Muscle of leg (tissue), 16 donors: ENCODE data around the gene MGRN1. TPM values are rescaled to one million over a fixed set of nuclear protein-coding genes. Genes with fewer than 3 reads are reported as not detected.

Source experiments
- DNase-seq: peaks from one replicate; pipeline ENCODE4 v3.0.0; 2013
- H3K27ac ChIP-seq: one replicate; pipeline ENCODE4 v1.5.1; 2013; ENCODE audit warnings: mild to moderate bottlenecking, low read length, control low read depth
- H3K27me3 ChIP-seq: one replicate; pipeline ENCODE4 v1.6.1; 2013; ENCODE audit warnings: low read length; ENCODE audit not compliant: control insufficient read depth, insufficient read depth
- H3K36me3 ChIP-seq: one replicate; pipeline ENCODE4 v1.6.1; 2013; ENCODE audit warnings: low read length; ENCODE audit not compliant: control insufficient read depth, insufficient read depth
- H3K4me1 ChIP-seq: one replicate; pipeline ENCODE4 v1.6.1; 2013; ENCODE audit warnings: low read length; ENCODE audit not compliant: control insufficient read depth, insufficient read depth
- H3K4me3 ChIP-seq: one replicate; pipeline ENCODE4 v1.5.1; 2013; ENCODE audit warnings: low read length, control low read depth
- H3K9me3 ChIP-seq: replicated peaks from 2 replicates; pipeline ENCODE4 v1.6.1; 2013; ENCODE audit warnings: low read depth, low read length; ENCODE audit not compliant: control insufficient read depth
- WGBS: methylation state at CpG from one replicate; pipeline ENCODE4 v1.1.5; 2013; ENCODE audit warnings: missing lambda C conversion rate; ENCODE audit not compliant: insufficient coverage; 5-methylcytosine and 5-hydroxymethylcytosine counted together
- long read RNA-seq, 11 donors: transcript quantifications; one replicate each; lab custom pipeline, GENCODE V29; 2026
- polyA plus RNA-seq, 8 donors: library from polyadenylated mRNA; unstranded; fragments of 120-200 nt; gene quantifications; one replicate each; pipeline versions ENCODE4 v1.2.1 to v1.2.3, GENCODE V29; 2013; ENCODE audit warnings: inconsistent platforms in 1 of 8, low replicate concordance in 1 of 8; ENCODE audit not compliant: insufficient read length in 8 of 8, insufficient read depth in 1 of 8
- total RNA-seq: library from RNA; stranded (reverse); fragments of 120-200 nt; gene quantifications from one replicate; pipeline ENCODE4 v1.2.4, GENCODE V29; 2013

The MGRN1 gene
- total RNA-seq: 15.9 TPM
- polyA plus RNA-seq: 10 to 100 TPM; 32.9 to 50.7 (median 37.9) TPM
- long read RNA-seq, donor 1, partial matches to known transcripts: 0 of 5 reads
- long read RNA-seq, donor 1, other reads (novel, unspliced or antisense): 0 of 5 reads
- long read RNA-seq, donor 2: 0 reads
- long read RNA-seq, donor 3, transcript MGRN1-201 (17 exons, 3,968 nt): major isoform, 5 of 76 reads
- long read RNA-seq, donor 3, partial matches to known transcripts: 65 of 76 reads
- long read RNA-seq, donor 3, other reads (novel, unspliced or antisense): 0 of 76 reads
- long read RNA-seq, donor 4, transcript MGRN1-201 (17 exons, 3,968 nt): major isoform, 5 of 7 reads
- long read RNA-seq, donor 4, partial matches to known transcripts: 0 of 7 reads
- long read RNA-seq, donor 4, other reads (novel, unspliced or antisense): 0 of 7 reads
- long read RNA-seq, donor 5, partial matches to known transcripts: 0 of 8 reads
- long read RNA-seq, donor 5, other reads (novel, unspliced or antisense): 0 of 8 reads
- long read RNA-seq, donor 6, partial matches to known transcripts: 0 of 6 reads
- long read RNA-seq, donor 6, other reads (novel, unspliced or antisense): 0 of 6 reads
- long read RNA-seq, donor 7, partial matches to known transcripts: 0 of 1 reads
- long read RNA-seq, donor 7, other reads (novel, unspliced or antisense): 0 of 1 reads
- long read RNA-seq, donor 8, partial matches to known transcripts: 22 of 22 reads
- long read RNA-seq, donor 8, other reads (novel, unspliced or antisense): 0 of 22 reads
- long read RNA-seq, donor 9, partial matches to known transcripts: 0 of 3 reads
- long read RNA-seq, donor 9, other reads (novel, unspliced or antisense): 0 of 3 reads
- long read RNA-seq, donor 10, partial matches to known transcripts: 0 of 4 reads
- long read RNA-seq, donor 10, other reads (novel, unspliced or antisense): 0 of 4 reads
- long read RNA-seq, donor 11, partial matches to known transcripts: 0 of 7 reads
- long read RNA-seq, donor 11, other reads (novel, unspliced or antisense): 0 of 7 reads

DNA sequence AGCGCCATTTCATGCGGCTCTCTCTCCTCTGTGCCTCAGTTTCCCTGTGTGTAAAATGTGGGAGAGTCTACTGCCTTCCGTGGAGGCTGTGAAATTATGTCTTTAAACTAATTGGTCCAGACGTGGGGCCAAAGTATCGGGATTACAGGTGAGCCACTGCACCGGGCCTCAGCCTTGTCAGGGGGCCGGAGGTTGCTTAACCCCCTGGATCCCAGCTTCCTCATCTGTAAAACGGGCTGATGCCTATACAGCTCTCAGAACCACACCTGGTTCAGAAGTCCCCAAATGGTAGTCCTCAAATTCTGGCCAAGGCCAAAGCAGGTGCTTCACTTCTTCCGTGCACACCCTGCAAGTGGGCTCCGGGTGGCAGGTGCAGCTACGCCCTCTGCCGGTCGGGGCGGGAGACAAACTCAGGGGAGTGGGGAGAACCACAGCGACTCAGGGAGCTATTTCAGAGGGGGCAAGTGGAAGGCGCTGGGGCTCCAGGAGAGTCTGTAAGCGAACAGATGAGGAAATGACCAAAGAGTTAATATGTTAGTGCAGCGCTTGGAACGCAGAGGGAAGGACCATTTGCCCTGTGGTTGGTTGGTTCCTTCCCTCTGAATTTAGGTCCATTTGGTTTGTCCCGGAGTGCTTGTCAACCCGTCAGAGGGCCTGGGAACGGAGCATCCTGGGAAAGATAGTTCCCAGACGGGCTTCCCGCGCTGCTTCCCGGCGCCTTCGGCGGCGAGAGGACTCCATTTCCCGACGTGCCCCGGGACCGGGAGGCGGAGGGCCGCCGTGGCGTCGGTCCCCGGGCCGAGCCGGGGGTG, at the start of gene MGRN1:
Gene MGRN1 (plus strand): TSS at position 812 of the 812 bp plus-strand sequence. CDS start 135 bp downstream, outside the sequence.
- H3K36me3 ChIP-seq: peaks cover 9% of the 10 kb centered on the region
- 7% methylated on average over 39 of the region's 42 CpGs for WGBS
- no peaks in the 10 kb centered on the region for H3K9me3 ChIP-seq
- peak within 1 kb of the TSS; percentile 94 for H3K27ac ChIP-seq
- peaks cover 20% of the 10 kb centered on the region for H3K4me1 ChIP-seq
- H3K27me3 ChIP-seq: no peaks in the 10 kb centered on the region
- peak; percentile 99 for DNase-seq
- H3K4me3 ChIP-seq: peak within 1 kb of the TSS; percentile 94

- H3K9me3 ChIP-seq: no peaks in the 10 kb centered on the region
- no peaks in the 10 kb centered on the region for H3K27me3 ChIP-seq
- H3K27ac ChIP-seq: no peak overlapping the region
- peaks cover 7% of the 10 kb centered on the region for H3K4me1 ChIP-seq
- H3K4me3 ChIP-seq: no peak overlapping the region
- 57% methylated on average over 8 of the region's 11 CpGs for WGBS
- DNase-seq: no peak
- no peaks in the 10 kb centered on the region for H3K36me3 ChIP-seq
Measured at GRCh38 chr16:4574919-4575705, 49.5 kb upstream of the MGRN1 start.

DNA sequence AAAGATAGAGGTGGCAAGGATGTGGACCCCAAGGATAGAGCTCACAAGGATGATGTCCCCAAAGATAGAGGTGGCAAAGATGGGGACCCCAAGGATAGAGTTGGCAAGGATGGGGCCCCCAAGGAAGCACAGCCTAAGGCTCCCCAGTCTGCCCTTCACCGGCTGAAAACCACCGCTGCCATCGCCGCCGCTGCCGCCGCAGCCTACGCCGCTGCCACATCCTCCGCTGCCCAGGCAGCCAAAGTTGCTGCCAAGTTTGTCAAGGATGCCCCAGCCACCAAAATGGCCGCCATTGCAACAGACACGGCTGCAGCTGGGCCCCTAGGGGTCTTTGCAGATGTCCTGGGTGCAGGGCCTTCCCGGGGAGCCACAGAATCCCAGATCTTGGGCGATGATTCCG, 48.6 kb upstream of the MGRN1 start:
- 92% methylated on average over 14 of the region's 15 CpGs for WGBS
- no peaks in the 10 kb centered on the region for H3K27me3 ChIP-seq

GRCh38 chr16:4578961-4579530, 45.6 kb upstream of the MGRN1 start:
- 78% methylated on average over 7 of the region's 13 CpGs for WGBS
- DNase-seq: no peak
- Histone ChIP-seq H3K4me1 (no peaks in the 10 kb centered on the region), H3K36me3 (no peaks in the 10 kb centered on the region), H3K4me3 (no peak overlapping the region), H3K27ac (no peak overlapping the region), H3K27me3 (no peaks in the 10 kb centered on the region), H3K9me3 (no peaks in the 10 kb centered on the region)

More for the DNA sequence above, 48.6 kb upstream of the MGRN1 start:
- no peaks in the 10 kb centered on the region for H3K9me3 ChIP-seq
- H3K4me1 ChIP-seq: peaks cover 7% of the 10 kb centered on the region
- H3K4me3 ChIP-seq: no peak overlapping the region
- no peak for DNase-seq
- H3K36me3 ChIP-seq: no peaks in the 10 kb centered on the region
- H3K27ac ChIP-seq: no peak overlapping the region

- no peak for DNase-seq
- WGBS: no CpG with 5 or more reads among the region's 6 CpGs
- H3K4me3 ChIP-seq: no peak overlapping the region
- no peaks in the 10 kb centered on the region for H3K4me1 ChIP-seq
- no peaks in the 10 kb centered on the region for H3K9me3 ChIP-seq
- no peaks in the 10 kb centered on the region for H3K36me3 ChIP-seq
- H3K27me3 ChIP-seq: no peaks in the 10 kb centered on the region
- H3K27ac ChIP-seq: no peak overlapping the region
Measured at GRCh38 chr16:4580250-4580649, 44.4 kb upstream of the MGRN1 start.

DNA sequence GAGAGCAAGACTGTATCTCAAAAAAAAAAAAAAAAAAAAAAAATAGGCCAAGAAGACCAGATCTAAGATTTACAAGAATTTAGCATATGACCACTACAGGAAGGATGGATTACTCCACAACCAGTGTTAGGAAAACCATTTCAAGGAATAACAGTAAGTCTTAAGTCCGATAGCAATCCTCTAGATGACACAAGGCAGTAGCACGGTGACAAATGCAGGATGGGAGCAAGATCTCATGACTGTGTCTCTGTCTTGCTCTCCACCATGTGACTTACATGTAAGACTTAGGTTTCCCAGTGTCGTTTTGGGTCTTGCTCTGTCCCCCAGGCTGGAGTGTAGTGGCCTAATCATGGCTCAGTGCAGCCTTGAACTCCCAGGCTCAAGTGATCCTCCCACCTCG, 40.7 kb upstream of the MGRN1 start:
- WGBS: 87% methylated on average over 2 of the region's 4 CpGs
- no peak for DNase-seq

DNA sequence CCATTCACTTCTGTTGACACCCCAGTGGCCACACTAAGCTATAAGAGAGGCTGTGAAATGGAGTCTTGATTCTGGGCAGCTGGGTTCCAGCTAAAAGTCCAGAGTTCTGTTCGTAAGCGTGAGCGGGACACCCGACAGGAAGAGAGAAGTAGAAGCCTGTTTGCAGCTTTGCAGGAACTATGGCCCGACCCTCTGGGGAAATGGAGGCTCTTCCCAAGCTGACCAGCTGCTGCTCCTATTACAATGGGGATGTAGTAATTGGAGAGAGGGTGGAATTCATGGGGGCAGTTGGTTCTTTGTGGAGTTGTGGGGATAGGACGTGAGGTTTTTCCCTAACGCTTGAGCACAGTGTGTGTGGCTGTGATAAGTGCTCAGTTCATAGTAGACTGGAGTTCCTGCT, 38.3 kb upstream of the MGRN1 start:
- 32% methylated on average over 7 of the region's 7 CpGs for WGBS
- Histone ChIP-seq H3K27me3 (no peaks in the 10 kb centered on the region), H3K9me3 (peaks cover 7% of the 10 kb centered on the region), H3K4me3 (no peak overlapping the region), H3K27ac (no peak overlapping the region), H3K4me1 (no peaks in the 10 kb centered on the region), H3K36me3 (no peaks in the 10 kb centered on the region)
- peak; percentile 65 for DNase-seq

More for the DNA sequence above, 40.7 kb upstream of the MGRN1 start:
- Histone ChIP-seq H3K9me3 (peaks cover 7% of the 10 kb centered on the region), H3K27me3 (no peaks in the 10 kb centered on the region), H3K4me1 (no peaks in the 10 kb centered on the region), H3K36me3 (no peaks in the 10 kb centered on the region), H3K27ac (no peak overlapping the region), H3K4me3 (no peak overlapping the region)

DNA sequence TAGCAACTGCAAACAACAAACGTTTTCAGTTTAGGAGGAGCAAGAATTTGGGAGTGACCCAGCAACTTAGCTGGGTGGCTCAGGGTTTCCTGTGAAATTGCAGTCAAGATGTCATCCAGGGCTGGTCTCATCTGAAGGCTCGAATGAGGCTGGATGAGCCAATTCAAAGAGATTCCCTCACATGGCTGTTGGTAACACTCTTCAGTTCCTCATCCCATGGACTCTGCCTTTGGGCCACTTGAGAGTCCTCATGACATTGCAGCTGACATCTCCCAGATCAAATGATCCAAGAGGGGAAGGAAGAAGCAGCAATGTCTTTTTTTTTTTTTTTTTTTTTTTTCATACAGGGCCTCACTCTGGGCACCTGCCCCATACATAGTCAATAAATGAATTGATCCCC, 36.2 kb upstream of the MGRN1 start:
- no peaks in the 10 kb centered on the region for H3K36me3 ChIP-seq
- no peak overlapping the region for H3K27ac ChIP-seq
- H3K9me3 ChIP-seq: peaks cover 7% of the 10 kb centered on the region
- no peak overlapping the region for H3K4me3 ChIP-seq
- 89% methylated on average over 1 of the region's 2 CpGs for WGBS
- no peaks in the 10 kb centered on the region for H3K27me3 ChIP-seq
- H3K4me1 ChIP-seq: peaks cover 8% of the 10 kb centered on the region
- no peak for DNase-seq

DNA sequence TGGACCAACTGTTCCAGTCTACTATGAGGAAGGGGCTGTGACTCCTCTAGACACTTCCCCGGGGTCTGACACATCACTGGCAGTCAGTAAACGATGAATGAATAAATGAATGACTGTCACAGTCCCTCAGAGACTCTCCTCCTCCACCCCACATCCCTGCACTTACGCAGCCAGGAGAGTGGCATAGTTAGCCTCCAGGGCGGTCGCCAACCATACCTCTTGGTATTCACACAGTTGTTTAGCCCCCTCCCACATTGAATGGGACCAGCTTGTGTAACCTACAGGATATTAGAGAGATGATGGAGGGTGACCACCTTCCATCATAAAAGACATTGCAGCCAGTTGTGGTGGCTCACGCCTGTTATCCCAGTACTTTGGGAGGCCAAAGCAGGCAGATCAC, 35.7 kb upstream of the MGRN1 start:
- peaks cover 12% of the 10 kb centered on the region for H3K4me1 ChIP-seq
- H3K27ac ChIP-seq: no peak overlapping the region
- peaks cover 7% of the 10 kb centered on the region for H3K9me3 ChIP-seq
- H3K27me3 ChIP-seq: no peaks in the 10 kb centered on the region
- 100% methylated on average over 1 of the region's 6 CpGs for WGBS
- no peak overlapping the region for H3K4me3 ChIP-seq
- no peaks in the 10 kb centered on the region for H3K36me3 ChIP-seq
- DNase-seq: no peak
